Liver (tissue), 3 donors: ENCODE results near the gene PCDHGA5.

Experiments
- CTCF ChIP-seq: fragments of 150-350 bp; IDR thresholded peaks from 2 replicates; pipeline ENCODE4 v1.5.1; 2017; ENCODE audit warnings: improper control_type of control experiment, low read depth, low read length; ENCODE audit not compliant: missing input control
- EGR1 ChIP-seq, 2 donors: IDR thresholded peaks; 2 replicates each; pipeline ENCODE4 v1.6.1; 2016 to 2018; ENCODE audit warnings: antibody characterized with exemption in 2 of 2, low read depth in 2 of 2
- GABPA ChIP-seq, 2 donors: IDR thresholded peaks in 1 of 2; conservative IDR thresholded peaks in 1 of 2; 2 replicates each; pipeline ENCODE4 v1.6.1; 2016; ENCODE audit warnings: antibody characterized with exemption in 2 of 2, mild to moderate bottlenecking in 1 of 2, moderate library complexity in 1 of 2
- HNF4G ChIP-seq: IDR thresholded peaks from 2 replicates; pipeline ENCODE4 v1.6.1; 2016; ENCODE audit warnings: antibody characterized with exemption
- TAF1 ChIP-seq: conservative IDR thresholded peaks from 2 replicates; pipeline ENCODE4 v1.6.1; 2016; ENCODE audit warnings: antibody characterized with exemption, mild to moderate bottlenecking
- ZBTB33 ChIP-seq: IDR thresholded peaks from 2 replicates; pipeline ENCODE4 v1.6.1; 2016; ENCODE audit warnings: antibody characterized with exemption
- donor health status: healthy.
- donor health status: healthy.

- no peak for TF ChIP-seq TAF1
- no peak for TF ChIP-seq EGR1 (IDR thresholded peaks at IDR 0.05; ENCODE audit: low read depth in 2 of 2)
- no peak for TF ChIP-seq GABPA (IDR thresholded peaks at IDR 0.05 in 1 of 2, conservative IDR thresholded peaks at IDR 0.05 in 1 of 2)
- TF ChIP-seq CTCF = no peak
- no peak for TF ChIP-seq HNF4G
- no peak for TF ChIP-seq ZBTB33
Observed at GRCh38 chr5:141398608-141399007, 34.6 kb downstream of the PCDHGA5 start.
